Measurements from ENCODE around the gene ZBTB14.

Gene ZBTB14

DNA sequence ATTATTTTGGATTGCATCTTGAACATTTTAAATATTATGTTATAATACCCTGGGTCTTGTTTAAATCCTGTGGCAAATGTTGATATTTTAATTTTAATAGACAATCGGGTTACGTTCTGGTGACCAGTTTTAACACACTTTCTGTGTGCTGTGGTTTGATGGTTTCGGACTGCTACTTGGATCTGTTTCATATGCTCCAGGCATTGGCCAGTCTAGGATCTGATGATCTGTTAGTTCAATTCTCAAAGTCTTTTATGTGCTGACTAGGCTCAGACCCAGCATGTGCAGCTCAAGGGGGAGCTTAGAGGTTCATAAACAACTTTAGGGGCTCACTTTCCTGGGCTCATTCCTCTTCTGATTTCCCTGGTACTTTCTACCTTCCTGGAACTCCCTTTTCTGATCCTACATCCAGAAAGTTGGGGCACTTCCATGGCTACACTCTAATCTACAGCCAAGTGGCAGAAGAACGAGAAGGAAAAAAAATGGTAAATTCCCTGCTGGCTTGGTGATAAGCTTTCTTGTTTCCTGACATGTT lies 5.0 kb upstream of the ZBTB14 start:
- in situ Hi-C loops (cut with HindIII; ENCODE audit: low sequenced_read_pairs) = no loop called here
- no peak for DNase-seq (ENCODE audit: low read depth)
- TF ChIP-seq, protein P1, sequence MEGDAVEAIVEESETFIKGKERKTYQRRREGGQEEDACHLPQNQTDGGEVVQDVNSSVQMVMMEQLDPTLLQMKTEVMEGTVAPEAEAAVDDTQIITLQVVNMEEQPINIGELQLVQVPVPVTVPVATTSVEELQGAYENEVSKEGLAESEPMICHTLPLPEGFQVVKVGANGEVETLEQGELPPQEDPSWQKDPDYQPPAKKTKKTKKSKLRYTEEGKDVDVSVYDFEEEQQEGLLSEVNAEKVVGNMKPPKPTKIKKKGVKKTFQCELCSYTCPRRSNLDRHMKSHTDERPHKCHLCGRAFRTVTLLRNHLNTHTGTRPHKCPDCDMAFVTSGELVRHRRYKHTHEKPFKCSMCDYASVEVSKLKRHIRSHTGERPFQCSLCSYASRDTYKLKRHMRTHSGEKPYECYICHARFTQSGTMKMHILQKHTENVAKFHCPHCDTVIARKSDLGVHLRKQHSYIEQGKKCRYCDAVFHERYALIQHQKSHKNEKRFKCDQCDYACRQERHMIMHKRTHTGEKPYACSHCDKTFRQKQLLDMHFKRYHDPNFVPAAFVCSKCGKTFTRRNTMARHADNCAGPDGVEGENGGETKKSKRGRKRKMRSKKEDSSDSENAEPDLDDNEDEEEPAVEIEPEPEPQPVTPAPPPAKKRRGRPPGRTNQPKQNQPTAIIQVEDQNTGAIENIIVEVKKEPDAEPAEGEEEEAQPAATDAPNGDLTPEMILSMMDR (IDR thresholded peaks at IDR 0.05; ENCODE audit: low read depth, low read length, missing control alignments) = no peak
- H3K4me3 ChIP-seq (ENCODE audit: low read depth, low read length) = no peak overlapping the region

DNA sequence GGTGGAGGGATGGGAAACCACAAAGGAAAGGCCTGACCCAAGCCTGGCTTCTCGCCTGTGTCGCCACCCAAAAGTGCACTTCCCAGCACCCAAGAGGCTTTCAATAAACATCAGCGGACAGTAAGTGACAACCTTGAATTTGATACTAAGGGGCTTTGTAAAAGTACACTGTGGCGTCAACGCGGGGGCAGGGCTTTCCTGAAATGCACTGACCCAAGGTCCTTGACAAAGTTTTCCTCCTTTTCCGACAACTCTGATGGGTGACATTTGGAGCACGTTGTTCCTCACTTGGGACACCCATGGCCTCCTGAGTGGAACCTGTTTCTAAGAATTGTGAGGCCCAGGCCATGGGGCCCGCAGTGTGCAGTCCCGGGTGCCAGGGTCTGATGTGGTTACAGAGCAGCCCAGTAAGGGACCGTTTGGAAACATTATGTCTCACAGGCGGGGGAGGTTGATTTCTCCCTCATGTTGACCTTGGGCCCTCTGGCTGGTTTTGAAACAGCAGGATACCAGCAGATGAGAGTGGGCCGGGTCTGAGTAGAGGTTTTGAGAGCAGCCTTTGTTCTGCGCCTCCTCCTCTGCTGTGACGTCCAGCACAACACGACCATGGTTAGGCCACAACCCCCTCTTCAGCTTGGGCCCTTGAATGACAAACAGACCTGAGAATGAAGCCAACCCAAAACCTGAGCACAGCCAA lies 2.8 kb upstream of the ZBTB14 start:
- DNase-seq (ENCODE audit: low read depth) = no peak
- in situ Hi-C loops (cut with HindIII; ENCODE audit: low sequenced_read_pairs) = loop anchor here (5.0 kb wide), 1 partner anchor 61 kb away; no protein-coding TSS in a partner anchor
- H3K4me3 ChIP-seq (ENCODE audit: low read depth, low read length) = no peak overlapping the region
- TF ChIP-seq, protein P1 (IDR thresholded peaks at IDR 0.05; ENCODE audit: low read depth, low read length, missing control alignments) = no peak

DNA sequence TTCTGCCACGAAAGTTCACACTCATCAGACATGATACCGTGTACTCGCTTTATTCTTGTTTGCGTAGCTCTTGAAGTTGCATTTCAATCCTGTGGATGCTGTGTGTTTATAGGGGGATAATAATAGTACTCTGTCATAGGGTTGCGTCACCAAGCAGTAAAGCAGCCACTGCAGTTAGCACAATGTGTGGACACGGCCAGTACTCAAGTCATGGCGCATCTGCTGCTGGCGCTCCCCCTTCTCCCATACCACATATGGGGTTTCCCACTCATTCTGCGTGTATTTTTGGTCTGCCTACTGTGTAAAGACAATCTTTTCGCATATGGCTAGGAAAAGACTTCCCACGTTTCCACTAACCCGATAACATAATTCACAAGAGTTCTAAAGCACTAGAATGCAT lies 2.1 kb upstream of the ZBTB14 start:
- DNase-seq (ENCODE audit: low read depth) = no peak
- no peak overlapping the region for H3K4me3 ChIP-seq (ENCODE audit: low read depth, low read length)
- TF ChIP-seq, protein P1 (IDR thresholded peaks at IDR 0.05; ENCODE audit: low read depth, low read length, missing control alignments) = no peak
- in situ Hi-C loops (cut with HindIII; ENCODE audit: low sequenced_read_pairs) = loop anchor here (5.0 kb wide), 1 partner anchor 60 kb away; no protein-coding TSS in a partner anchor

DNA sequence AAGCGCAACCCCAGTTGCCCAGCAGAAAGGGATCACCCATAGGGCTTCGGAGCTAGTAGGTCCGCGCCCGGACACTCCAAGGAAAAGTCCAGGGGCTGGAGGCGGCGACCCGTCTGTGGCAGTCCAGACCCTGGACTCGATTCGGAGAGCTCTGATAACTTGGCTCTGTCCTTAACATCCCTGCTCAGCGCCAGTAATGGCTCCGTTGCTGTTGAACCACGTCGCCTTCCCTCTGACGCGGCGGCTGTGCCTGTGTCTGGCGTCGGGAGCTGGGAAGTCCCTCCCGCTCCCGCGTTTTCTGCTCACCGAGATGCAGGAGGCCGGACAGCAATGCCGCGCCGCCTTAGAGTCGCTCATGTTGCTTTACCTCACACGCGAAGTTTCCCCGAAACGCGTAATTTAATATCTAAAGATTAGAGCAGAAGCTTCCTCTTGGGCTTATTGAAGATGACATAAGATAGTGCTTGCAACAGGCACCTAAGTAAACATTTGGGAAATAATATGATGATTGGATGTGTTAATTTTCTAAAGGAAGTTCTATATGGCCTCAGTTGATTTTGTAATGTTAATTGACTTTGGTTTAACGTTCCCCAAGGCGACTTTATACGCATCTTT lies 1.3 kb upstream of the ZBTB14 start:
- peak overlapping the region; percentile 58 for H3K4me3 ChIP-seq (ENCODE audit: low read depth, low read length)
- DNase-seq (ENCODE audit: low read depth) = peak; percentile 52
- TF ChIP-seq, protein P1 (IDR thresholded peaks at IDR 0.05; ENCODE audit: low read depth, low read length, missing control alignments) = no peak
- in situ Hi-C loops (cut with HindIII; ENCODE audit: low sequenced_read_pairs) = loop anchor here (5.0 kb wide), 1 partner anchor 60 kb away; no protein-coding TSS in a partner anchor

DNA sequence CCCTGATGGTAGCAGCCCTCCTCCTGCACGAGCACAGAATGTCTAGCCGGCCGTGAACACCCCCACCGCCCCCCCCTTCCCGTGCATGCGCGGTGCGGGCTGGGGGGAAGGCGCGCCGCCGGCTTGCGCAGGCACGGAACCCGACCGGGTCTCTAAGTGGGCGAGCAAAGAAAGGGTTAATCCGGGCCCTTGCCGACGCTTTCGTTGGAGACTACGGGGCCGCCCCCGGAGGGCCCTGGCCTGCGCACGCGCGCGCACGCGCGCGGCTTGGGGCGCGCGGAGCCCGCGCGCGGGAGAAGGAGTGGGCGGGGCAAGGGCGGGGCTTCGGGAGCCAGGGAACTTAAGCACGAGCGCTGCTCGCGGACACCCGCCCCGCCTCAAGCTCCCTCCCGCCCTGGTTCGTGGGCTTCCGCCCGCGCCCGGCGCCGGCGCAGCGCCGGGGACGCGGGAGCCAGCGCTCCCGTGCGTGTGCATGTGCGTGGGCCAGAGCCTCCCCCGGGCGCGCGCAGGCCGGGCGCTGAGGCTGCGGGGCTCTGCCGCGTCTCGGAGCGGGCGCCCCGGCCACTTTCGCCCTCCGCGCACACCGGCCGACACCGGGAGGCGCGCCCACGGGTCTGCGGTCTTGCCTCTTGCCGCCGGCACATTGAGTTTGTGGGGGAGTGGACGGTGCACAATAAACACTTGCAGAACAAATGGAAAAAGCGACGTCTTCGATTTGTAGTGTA lies 617 bp upstream of the ZBTB14 start:
- peak overlapping the region; percentile 58 for H3K4me3 ChIP-seq (ENCODE audit: low read depth, low read length)
- TF ChIP-seq, protein P1 (IDR thresholded peaks at IDR 0.05; ENCODE audit: low read depth, low read length, missing control alignments) = no peak
- DNase-seq (ENCODE audit: low read depth) = peak; percentile 89
- in situ Hi-C loops (cut with HindIII; ENCODE audit: low sequenced_read_pairs) = loop anchor here (5.0 kb wide), 1 partner anchor 59 kb away; no protein-coding TSS in a partner anchor

All from astrocyte of the cerebellum (primary cell).